GM23248 (cell line): Measurements from ENCODE around the gene ARMH3. TPM values are rescaled to one million over a fixed set of nuclear protein-coding genes. Genes with fewer than 3 reads are reported as not detected.

Experiments
- DNase-seq: peaks from one replicate; pipeline ENCODE4 v3.0.0-alpha.2; 2015
- H2AFZ ChIP-seq: fragments of 200-600 bp; sonication (generic); 2 replicates; pipeline ENCODE4 v1.6.1; 2016; ENCODE audit warnings: antibody characterized with exemption
- H3F3A ChIP-seq: fragments of 200-600 bp; sonication (generic); 2 replicates; pipeline ENCODE4 v1.6.1; 2016; ENCODE audit warnings: mild to moderate bottlenecking, antibody characterized with exemption, mixed run types; ENCODE audit not compliant: insufficient read depth
- H3K27ac ChIP-seq: fragments of 200-600 bp; sonication (generic); 2 replicates; pipeline ENCODE4 v1.5.1; 2016; ENCODE audit warnings: mild to moderate bottlenecking
- H3K27me3 ChIP-seq: fragments of 200-600 bp; sonication (generic); replicated peaks from 2 replicates; pipeline ENCODE4 v1.6.1; 2016; ENCODE audit warnings: mild to moderate bottlenecking; ENCODE audit not compliant: insufficient read depth
- H3K36me3 ChIP-seq: fragments of 200-600 bp; sonication (generic); 2 replicates; pipeline ENCODE4 v1.6.1; 2016; ENCODE audit warnings: low read depth, mild to moderate bottlenecking
- H3K4me1 ChIP-seq: fragments of 200-600 bp; sonication (generic); 2 replicates; pipeline ENCODE4 v1.6.1; 2016; ENCODE audit warnings: mild to moderate bottlenecking; ENCODE audit not compliant: insufficient read depth
- H3K4me2 ChIP-seq: fragments of 200-600 bp; sonication (generic); one replicate; pipeline ENCODE4 v1.6.1; 2016; ENCODE audit warnings: mild to moderate bottlenecking; ENCODE audit not compliant: unreplicated experiment
- H3K4me3 ChIP-seq: fragments of 200-600 bp; sonication (generic); 2 replicates; pipeline ENCODE4 v1.5.1; 2016; ENCODE audit warnings: mild to moderate bottlenecking
- H3K79me2 ChIP-seq: fragments of 200-600 bp; sonication (generic); 2 replicates; pipeline ENCODE4 v1.6.1; 2016; ENCODE audit warnings: mild to moderate bottlenecking; ENCODE audit not compliant: insufficient read depth
- H3K9ac ChIP-seq: fragments of 200-600 bp; sonication (generic); 2 replicates; pipeline ENCODE4 v1.6.1; 2016; ENCODE audit warnings: mild to moderate bottlenecking
- H3K9me2 ChIP-seq: fragments of 200-600 bp; sonication (generic); 2 replicates; pipeline ENCODE4 v1.6.1; 2016; ENCODE audit warnings: mixed run types, mild to moderate bottlenecking, moderate library complexity; ENCODE audit not compliant: insufficient read depth
- H3K9me3 ChIP-seq: fragments of 200-600 bp; sonication (generic); one replicate; pipeline ENCODE4 v1.6.1; 2017; ENCODE audit warnings: low read depth
- H4K20me1 ChIP-seq: fragments of 200-600 bp; sonication (generic); 2 replicates; pipeline ENCODE4 v1.6.0; 2016; ENCODE audit not compliant: insufficient read depth
- EZH2 ChIP-seq: fragments of 200-600 bp; sonication (generic); IDR thresholded peaks from 2 replicates; pipeline ENCODE4 v1.6.1; 2018; ENCODE audit warnings: antibody characterized with exemption, mild to moderate bottlenecking; ENCODE audit not compliant: insufficient read depth, poor library complexity, severe bottlenecking
- EZH2phosphoT487 ChIP-seq: fragments of 200-600 bp; sonication (generic); IDR thresholded peaks from 2 replicates; pipeline ENCODE4 v1.6.1; 2018; ENCODE audit warnings: antibody characterized with exemption, moderate library complexity, mild to moderate bottlenecking, low read depth; ENCODE audit not compliant: insufficient read depth
- WGBS, 2 experiments: methylation state at CpG; one replicate each; pipeline ENCODE4 v1.1.6; 2015 to 2017; ENCODE audit warnings: low lambda C conversion rate in 2 of 2, low coverage in 1 of 2; ENCODE audit errors: missing lambda C conversion rate in 2 of 2; 5-methylcytosine and 5-hydroxymethylcytosine counted together
- in situ Hi-C: fragments of 300-500 bp; cut with MboI; formaldehyde crosslinking; loops from 2 replicates; pipeline ENCODE4 v1.15.0; 2020
- polyA plus RNA-seq: library from polyadenylated mRNA; unstranded; fragments of >200 nt; fragmentation: Nextera tagmentation; extraction: Ambion mirVana; gene quantifications from 2 replicates; pipeline ENCODE4 v1.2.1, GENCODE V29; 2016
- total RNA-seq: library from RNA; depleted of rRNA; stranded (reverse); fragments of >200 nt; shearing (Covaris generic); gene quantifications from 2 replicates; pipeline ENCODE4 v1.2.3, GENCODE V29; 2014

The ARMH3 gene
- total and polyA plus RNA-seq, 2 experiments from 2014 or later, result 9.0 to 9.5 TPM

- H2AFZ ChIP-seq, result no peak overlapping the region
- no peak overlapping the region for H3K9ac ChIP-seq
- 92 to 94% methylated on average over 2 of the region's 2 CpGs for WGBS, 2 experiments
- no peak overlapping the region for H3K27ac ChIP-seq
- peaks cover 11% of the 10 kb centered on the region; the same call in 1 of the 2 replicates for H3K79me2 ChIP-seq
- no peaks in the 10 kb centered on the region for H3K9me2 ChIP-seq
- H3K9me3 ChIP-seq, result no peaks in the 10 kb centered on the region
- no peak overlapping the region for H3K4me2 ChIP-seq
- no peaks in the 10 kb centered on the region for H4K20me1 ChIP-seq
- H3K4me1 ChIP-seq, result peaks cover 45% of the 10 kb centered on the region
- H3K4me3 ChIP-seq, result no peak overlapping the region
- H3K36me3 ChIP-seq, result no peaks in the 10 kb centered on the region
- no peak for TF ChIP-seq EZH2phosphoT487
- no peak for DNase-seq
- in situ Hi-C loops, result no loop called here
- peaks cover 41% of the 10 kb centered on the region for H3F3A ChIP-seq
- H3K27me3 ChIP-seq, result no peaks in the 10 kb centered on the region
Measured at GRCh38 chr10:101935431-101935830, 120.5 kb downstream of the ARMH3 start.

- no peaks in the 10 kb centered on the region for H3K9me3 ChIP-seq
- no peak overlapping the region for H3K9ac ChIP-seq
- TF ChIP-seq EZH2phosphoT487, result no peak
- no peak for TF ChIP-seq EZH2
- peaks cover 39% of the 10 kb centered on the region for H3K4me1 ChIP-seq
- no peaks in the 10 kb centered on the region for H4K20me1 ChIP-seq
- H3K4me2 ChIP-seq, result no peak overlapping the region
- no peak overlapping the region for H2AFZ ChIP-seq
- no peak overlapping the region for H3K4me3 ChIP-seq
- H3K27ac ChIP-seq, result no peak overlapping the region
- H3K79me2 ChIP-seq, result peaks cover 11% of the 10 kb centered on the region; the same call in 1 of the 2 replicates
- no peaks in the 10 kb centered on the region for H3K36me3 ChIP-seq
- WGBS, 2 experiments, result 83 to 86% methylated on average over 3 of the region's 3 CpGs
- H3K9me2 ChIP-seq, result no peaks in the 10 kb centered on the region
- H3K27me3 ChIP-seq, result no peaks in the 10 kb centered on the region
- in situ Hi-C loops, result no loop called here
- H3F3A ChIP-seq, result peaks cover 34% of the 10 kb centered on the region
- no peak for DNase-seq
Measured at GRCh38 chr10:101934686-101935305, 121.2 kb downstream of the ARMH3 start.

- no peak overlapping the region for H2AFZ ChIP-seq
- in situ Hi-C loops, result no loop called here
- TF ChIP-seq EZH2, result no peak
- TF ChIP-seq EZH2phosphoT487, result no peak
- peaks cover 26% of the 10 kb centered on the region for H3F3A ChIP-seq
- no peak overlapping the region for H3K9ac ChIP-seq
- no peaks in the 10 kb centered on the region for H3K9me2 ChIP-seq
- no peaks in the 10 kb centered on the region for H3K36me3 ChIP-seq
- no peaks in the 10 kb centered on the region for H3K9me3 ChIP-seq
- H4K20me1 ChIP-seq, result no peaks in the 10 kb centered on the region
- peaks cover 31% of the 10 kb centered on the region for H3K4me1 ChIP-seq
- no peak for DNase-seq
- no peak overlapping the region for H3K4me2 ChIP-seq
- 97 to 98% methylated on average over 4 of the region's 4 CpGs for WGBS, 2 experiments
- no peak overlapping the region for H3K27ac ChIP-seq
- no peak overlapping the region for H3K4me3 ChIP-seq
- peaks cover 11% of the 10 kb centered on the region; the same call in 1 of the 2 replicates for H3K79me2 ChIP-seq
- no peaks in the 10 kb centered on the region for H3K27me3 ChIP-seq
Measured at GRCh38 chr10:101933976-101934375, 122.0 kb downstream of the ARMH3 start.

- no peak for TF ChIP-seq EZH2
- TF ChIP-seq EZH2phosphoT487, result no peak
- H3K9me2 ChIP-seq, result no peaks in the 10 kb centered on the region
- H3K27me3 ChIP-seq, result no peaks in the 10 kb centered on the region
- H2AFZ ChIP-seq, result no peak overlapping the region
- no peak for DNase-seq
- peaks cover 11% of the 10 kb centered on the region; the same call in 1 of the 2 replicates for H3K79me2 ChIP-seq
- no peak overlapping the region for H3K4me2 ChIP-seq
- H3K9me3 ChIP-seq, result no peaks in the 10 kb centered on the region
- H3K4me3 ChIP-seq, result no peak overlapping the region
- no peaks in the 10 kb centered on the region for H3K36me3 ChIP-seq
- no peak overlapping the region for H3K27ac ChIP-seq
- H3K9ac ChIP-seq, result no peak overlapping the region
- peaks cover 8% of the 10 kb centered on the region for H3F3A ChIP-seq
- 97% methylated on average over 4 of the region's 4 CpGs for WGBS, 2 experiments
- in situ Hi-C loops, result no loop called here
- peaks cover 13% of the 10 kb centered on the region for H3K4me1 ChIP-seq
- no peaks in the 10 kb centered on the region for H4K20me1 ChIP-seq
Measured at GRCh38 chr10:101932183-101932582, 123.8 kb downstream of the ARMH3 start.

GRCh38 chr10:101925027-101925426 is 130.9 kb downstream of the ARMH3 start:
- Histone ChIP-seq H3K4me2 (no peak overlapping the region), H3K36me3 (no peaks in the 10 kb centered on the region), H4K20me1 (no peaks in the 10 kb centered on the region), H2AFZ (no peak overlapping the region), H3K4me1 (peaks cover 4% of the 10 kb centered on the region; the same call in 1 of the 2 replicates), H3K9me3 (no peaks in the 10 kb centered on the region), H3K27me3 (no peaks in the 10 kb centered on the region), H3K27ac (no peak overlapping the region), H3K79me2 (no peaks in the 10 kb centered on the region), H3F3A (no peaks in the 10 kb centered on the region; the same call in 1 of the 2 replicates), H3K4me3 (no peak overlapping the region), H3K9ac (no peak overlapping the region), H3K9me2 (no peaks in the 10 kb centered on the region)
- no peak for DNase-seq
- in situ Hi-C loops, result no loop called here
- WGBS, 2 experiments, result 85% methylated on average over 2 of the region's 2 CpGs
- TF ChIP-seq EZH2 (no peak), EZH2phosphoT487 (no peak)
